SK-N-MC (cell line): ENCODE results near the gene LRCH2.

Experiments
- EZH2 ChIP-seq: fragments of 200-600 bp; sonication (generic); IDR thresholded peaks from one replicate; pipeline ENCODE4 v1.6.1; 2017; ENCODE audit warnings: antibody characterized with exemption
- FOXP2 ChIP-seq: optimal IDR thresholded peaks from 2 replicates; pipeline ENCODE3; 2011; ENCODE audit warnings: mild to moderate bottlenecking, moderate library complexity; ENCODE audit not compliant: insufficient read depth; ENCODE audit errors: extremely low read length, control extremely low read depth
- POLR2AphosphoS5 ChIP-seq: IDR thresholded peaks from 2 replicates; pipeline ENCODE4 v1.6.1; 2012; ENCODE audit warnings: mild to moderate bottlenecking, low read depth, low read length, borderline replicate concordance

GRCh38 chrX:115268421-115268820 lies 34.5 kb upstream of the LRCH2 start:
- no peak for TF ChIP-seq EZH2
- no peak for TF ChIP-seq POLR2AphosphoS5
- TF ChIP-seq FOXP2, result no peak
